GM21619 (cell line): ENCODE measurements around the gene ORAI3.

Source experiments
- ATAC-seq: cut with Tn5 transposase; IDR thresholded peaks from one replicate; pipeline ENCODE4 v1.9.1; 2021; ENCODE audit not compliant: unreplicated experiment

ORAI3 gene

GRCh38 chr16:30946671-30947540 is 2.0 kb upstream of the ORAI3 start:
- no peak for ATAC-seq

GRCh38 chr16:30947541-30947858 is 1.4 kb upstream of the ORAI3 start:
- no peak for ATAC-seq

- peak; percentile 2 for ATAC-seq
These were observed 805 bp upstream of the ORAI3 start for GRCh38 chr16:30947859-30948666.

GRCh38 chr16:30949650-30950515 is 1.0 kb downstream of the ORAI3 start:
- peak; percentile 41 for ATAC-seq

GRCh38 chr16:30950516-30951065 is 1.7 kb downstream of the ORAI3 start:
- no peak for ATAC-seq

- no peak for ATAC-seq
These were observed 2.3 kb downstream of the ORAI3 start for GRCh38 chr16:30951193-30951592.

GRCh38 chr16:30951750-30952149 is 2.9 kb downstream of the ORAI3 start:
- no peak for ATAC-seq

- ATAC-seq, result no peak
These were observed 4.2 kb downstream of the ORAI3 start for GRCh38 chr16:30953111-30953510.

GRCh38 chr16:30953511-30954124 is 4.8 kb downstream of the ORAI3 start:
- ATAC-seq, result no peak

- no peak for ATAC-seq
These were observed 6.1 kb downstream of the ORAI3 start for GRCh38 chr16:30954993-30955392.

GRCh38 chr16:30956601-30957455 is 8.0 kb downstream of the ORAI3 start:
- ATAC-seq, result peak; percentile 46

- peak; percentile 63 for ATAC-seq
These were observed 8.7 kb downstream of the ORAI3 start, which contains the start of gene SETD1A for GRCh38 chr16:30957456-30958174. Gene SETD1A (plus strand): TSS chr16:30957754. CDS start chr16:30958732, 978 bp downstream.

GRCh38 chr16:30958175-30959079 is 9.6 kb downstream of the ORAI3 start:
- ATAC-seq, result peak; percentile 11

- no peak for ATAC-seq
These were observed 12.5 kb downstream of the ORAI3 start for GRCh38 chr16:30961384-30961783.

- ATAC-seq, result no peak
These were observed 15.2 kb downstream of the ORAI3 start for GRCh38 chr16:30963925-30964511.

- ATAC-seq, result no peak
These were observed 15.8 kb downstream of the ORAI3 start for GRCh38 chr16:30964574-30965226.

GRCh38 chr16:30965436-30965835 is 16.6 kb downstream of the ORAI3 start:
- no peak for ATAC-seq
